ENCODE measurements around the gene NMUR1.
"Not testable (repeated sequence)": the region's sequence is repeated elsewhere in the genome, so short reads cannot be mapped to it uniquely, and the experiment has no call there.

NMUR1 gene

GRCh38 chr2:231530099-231531011 is at the start of gene NMUR1:
TSS of gene NMUR1 (minus strand) at chr2:231530445. CDS start at chr2:231530361, 84 bp downstream.
- no peak for DNase-seq (ENCODE audit: low read depth)

- DNase-seq (ENCODE audit: low read depth): no peak
Measured at GRCh38 chr2:231579560-231579959, 49.3 kb upstream of the NMUR1 start.

GRCh38 chr2:231578655-231579054 is 48.4 kb upstream of the NMUR1 start:
- not testable (repeated sequence) for DNase-seq (ENCODE audit: low read depth)

GRCh38 chr2:231576465-231576864 is 46.2 kb upstream of the NMUR1 start:
- no peak for DNase-seq (ENCODE audit: low read depth)

- no peak for DNase-seq (ENCODE audit: low read depth)
Measured at GRCh38 chr2:231575612-231576256, 45.5 kb upstream of the NMUR1 start.

GRCh38 chr2:231573698-231574421 is 43.6 kb upstream of the NMUR1 start:
- no peak for DNase-seq (ENCODE audit: low read depth)

GRCh38 chr2:231573096-231573495 is 42.9 kb upstream of the NMUR1 start:
- DNase-seq (ENCODE audit: low read depth): no peak

- no peak for DNase-seq (ENCODE audit: low read depth)
Measured at GRCh38 chr2:231571661-231572191, 41.5 kb upstream of the NMUR1 start.

GRCh38 chr2:231570915-231571314 is 40.7 kb upstream of the NMUR1 start:
- not testable (repeated sequence) for DNase-seq (ENCODE audit: low read depth)

GRCh38 chr2:231568785-231569435 is 38.7 kb upstream of the NMUR1 start:
- DNase-seq (ENCODE audit: low read depth): no peak

- no peak for DNase-seq (ENCODE audit: low read depth)
Measured at GRCh38 chr2:231568098-231568784, 38.0 kb upstream of the NMUR1 start.

- DNase-seq (ENCODE audit: low read depth): no peak
Measured at GRCh38 chr2:231567159-231567558, 36.9 kb upstream of the NMUR1 start.

- DNase-seq (ENCODE audit: low read depth): no peak
Measured at GRCh38 chr2:231565887-231566594, 35.8 kb upstream of the NMUR1 start.

- DNase-seq (ENCODE audit: low read depth): no peak
Measured at GRCh38 chr2:231563378-231563961, 33.2 kb upstream of the NMUR1 start.

GRCh38 chr2:231557571-231558217 is 27.4 kb upstream of the NMUR1 start:
- DNase-seq (ENCODE audit: low read depth): peak; percentile 42

GRCh38 chr2:231556981-231557380 is 26.7 kb upstream of the NMUR1 start:
- no peak for DNase-seq (ENCODE audit: low read depth)

- not testable (repeated sequence) for DNase-seq (ENCODE audit: low read depth)
Measured at GRCh38 chr2:231556496-231556895, 26.3 kb upstream of the NMUR1 start.

- DNase-seq (ENCODE audit: low read depth): no peak
Measured at GRCh38 chr2:231554748-231555545, 24.7 kb upstream of the NMUR1 start.

GRCh38 chr2:231554327-231554726 is 24.1 kb upstream of the NMUR1 start:
- no peak for DNase-seq (ENCODE audit: low read depth)
